GM18909 (cell line): Measurements from ENCODE around the gene LRRC17.

Source experiments
- ATAC-seq: cut with Tn5 transposase; IDR thresholded peaks from one replicate; pipeline ENCODE4 v1.9.1; 2021; ENCODE audit warnings: mild to moderate bottlenecking; ENCODE audit not compliant: unreplicated experiment, poor library complexity

The LRRC17 gene

GRCh38 chr7:102912742-102913141 is at the start of gene LRRC17:
TSS of gene LRRC17 (plus strand) at chr7:102913000. CDS start at chr7:102933914, 20,914 bp downstream.
- no peak for ATAC-seq

- ATAC-seq, result no peak
These were observed 47.8 kb upstream of the LRRC17 start for GRCh38 chr7:102864958-102865357.

GRCh38 chr7:102866535-102867215 is 46.1 kb upstream of the LRRC17 start:
- ATAC-seq, result no peak

- no peak for ATAC-seq
These were observed 43.6 kb upstream of the LRRC17 start for GRCh38 chr7:102869195-102869594.

GRCh38 chr7:102872460-102872859 is 40.3 kb upstream of the LRRC17 start:
- ATAC-seq, result no peak

- peak; percentile 38 for ATAC-seq
These were observed 39.2 kb upstream of the LRRC17 start for GRCh38 chr7:102873470-102874165.

GRCh38 chr7:102874166-102874829 is 38.5 kb upstream of the LRRC17 start:
- peak; percentile 99 for ATAC-seq

- no peak for ATAC-seq
These were observed 37.8 kb upstream of the LRRC17 start for GRCh38 chr7:102874966-102875365.

GRCh38 chr7:102875700-102876295 is 37.0 kb upstream of the LRRC17 start:
- ATAC-seq, result no peak

- ATAC-seq, result no peak
These were observed 29.5 kb upstream of the LRRC17 start for GRCh38 chr7:102883098-102883860.

GRCh38 chr7:102888561-102889233 is 24.1 kb upstream of the LRRC17 start:
- no peak for ATAC-seq

- no peak for ATAC-seq
These were observed 22.9 kb upstream of the LRRC17 start for GRCh38 chr7:102889851-102890250.

- ATAC-seq, result no peak
These were observed 22.4 kb upstream of the LRRC17 start for GRCh38 chr7:102890292-102890970.

- no peak for ATAC-seq
These were observed 21.7 kb upstream of the LRRC17 start for GRCh38 chr7:102890971-102891692.

GRCh38 chr7:102891693-102892261 is 21.0 kb upstream of the LRRC17 start:
- no peak for ATAC-seq

- no peak for ATAC-seq
These were observed 20.0 kb upstream of the LRRC17 start for GRCh38 chr7:102892631-102893278.

GRCh38 chr7:102895602-102896001 is 17.2 kb upstream of the LRRC17 start:
- ATAC-seq, result no peak

- ATAC-seq, result no peak
These were observed 16.2 kb upstream of the LRRC17 start for GRCh38 chr7:102896585-102896984.
